ENCODE results near the gene RAET1G. TPM values are rescaled to one million over a fixed set of nuclear protein-coding genes. Genes with fewer than 3 reads are reported as not detected.
"Not testable (repeated sequence)": the region's sequence is repeated elsewhere in the genome, so short reads cannot be mapped to it uniquely, and the experiment has no call there.

RAET1G gene
- total RNA-seq, 3 donors from 2014 or later (not counting 1 experiment from before 2014, with no cell fraction given), result 0.43 TPM; not detected in 2

DNA sequence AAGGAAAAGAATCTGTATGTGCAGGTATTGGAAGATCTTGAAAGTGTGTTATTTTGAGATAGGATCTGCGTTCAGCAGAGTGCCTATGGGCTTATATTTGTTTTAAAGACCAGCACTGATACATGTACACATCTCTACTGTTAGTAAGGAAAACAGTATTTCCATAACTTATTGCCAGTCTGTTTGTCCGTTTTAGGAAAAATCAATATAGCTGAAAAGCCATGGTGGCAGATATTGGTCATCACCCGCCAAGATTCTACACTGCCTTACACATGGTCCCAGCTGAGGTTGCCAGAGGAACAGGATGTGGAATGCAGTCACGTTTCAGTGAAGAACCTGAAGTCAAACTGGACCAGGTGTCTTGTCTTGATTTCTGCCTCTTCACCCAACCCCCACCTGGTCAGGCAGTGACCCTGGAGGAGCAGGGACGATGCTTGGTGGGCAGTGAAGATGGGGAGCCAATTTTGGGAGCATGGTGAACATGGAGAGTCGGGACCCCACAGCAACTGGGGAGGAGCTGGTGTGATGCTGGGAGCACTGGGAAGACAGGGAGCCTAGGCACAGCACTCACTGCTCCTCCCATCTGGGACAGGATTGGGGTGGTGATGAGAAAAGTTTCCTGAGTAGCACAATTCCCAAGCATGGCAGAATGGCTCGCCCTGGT lies 32.9 kb upstream of the RAET1G start:
- H3K9me3 ChIP-seq (ENCODE audit: control insufficient read depth, insufficient read depth, low read length); H3K4me3 Mint-ChIP-seq; H3K27ac ChIP-seq (ENCODE audit: low read length); H3K27ac Mint-ChIP-seq; ATAC-seq; intact Hi-C loops (cut with micrococcal nuclease); H3K4me3 ChIP-seq (ENCODE audit: low read length); H3K36me3 ChIP-seq (ENCODE audit: control insufficient read depth, insufficient read depth, low read length); H3K36me3 Mint-ChIP-seq; H3K9me3 Mint-ChIP-seq: not testable (repeated sequence)
- H3K27me3 Mint-ChIP-seq (ENCODE audit: low read depth in 2 of 2), result peaks cover 61 to 75% of the 10 kb centered on the region in 2 donors
- H3K4me1 Mint-ChIP-seq, result peaks cover 8 to 11% of the 10 kb centered on the region in 2 donors
- peaks cover 16% of the 10 kb centered on the region for H3K4me1 ChIP-seq (ENCODE audit: control insufficient read depth, insufficient read depth, low read length)
- peaks cover 35% of the 10 kb centered on the region for H3K27me3 ChIP-seq (ENCODE audit: control insufficient read depth, insufficient read depth, low read length)
- DNase-seq, result peak in 1 of 2 donors; percentile 17
- WGBS (ENCODE audit: insufficient coverage), result 28% methylated on average over 7 of the region's 7 CpGs

- H3K36me3 ChIP-seq (ENCODE audit: control insufficient read depth, insufficient read depth, low read length); intact Hi-C loops (cut with micrococcal nuclease); H3K9me3 Mint-ChIP-seq; H3K36me3 Mint-ChIP-seq; H3K27ac Mint-ChIP-seq; H3K27ac ChIP-seq (ENCODE audit: low read length); ATAC-seq; H3K4me3 ChIP-seq (ENCODE audit: low read length); H3K9me3 ChIP-seq (ENCODE audit: control insufficient read depth, insufficient read depth, low read length): not testable (repeated sequence)
- peak in 1 of 2 donors; percentile 3 for DNase-seq
- peaks cover 59 to 69% of the 10 kb centered on the region in 2 donors for H3K27me3 Mint-ChIP-seq (ENCODE audit: low read depth in 2 of 2)
- H3K4me3 Mint-ChIP-seq, result peak overlapping the region; percentile 48
- WGBS (ENCODE audit: insufficient coverage), result 15% methylated on average over 10 of the region's 21 CpGs
- H3K4me1 Mint-ChIP-seq, result peaks cover 8 to 11% of the 10 kb centered on the region in 2 donors
- Histone ChIP-seq H3K4me1 (ENCODE audit: control insufficient read depth, insufficient read depth, low read length) (peaks cover 16% of the 10 kb centered on the region), H3K27me3 (ENCODE audit: control insufficient read depth, insufficient read depth, low read length) (peaks cover 35% of the 10 kb centered on the region)
These were observed 32.2 kb upstream of the RAET1G start for GRCh38 chr6:149954984-149955653.

- Mint-ChIP-seq H3K27me3 (ENCODE audit: low read depth in 2 of 2) (peaks cover 63 to 69% of the 10 kb centered on the region in 2 donors), H3K4me1 (peaks cover 8 to 11% of the 10 kb centered on the region in 2 donors)
- H3K4me3 ChIP-seq (ENCODE audit: low read length); H3K9me3 ChIP-seq (ENCODE audit: control insufficient read depth, insufficient read depth, low read length); H3K9me3 Mint-ChIP-seq; H3K27ac ChIP-seq (ENCODE audit: low read length); H3K36me3 Mint-ChIP-seq; H3K36me3 ChIP-seq (ENCODE audit: control insufficient read depth, insufficient read depth, low read length); H3K27ac Mint-ChIP-seq; H3K4me3 Mint-ChIP-seq; intact Hi-C loops (cut with micrococcal nuclease): not testable (repeated sequence)
- H3K27me3 ChIP-seq (ENCODE audit: control insufficient read depth, insufficient read depth, low read length), result peaks cover 36% of the 10 kb centered on the region
- H3K4me1 ChIP-seq (ENCODE audit: control insufficient read depth, insufficient read depth, low read length), result peaks cover 16% of the 10 kb centered on the region
- peak in 2 of 3 donors; percentile 32 to 38 for ATAC-seq
- DNase-seq, result peak in 1 of 2 donors; percentile 30
- WGBS (ENCODE audit: insufficient coverage), result 4% methylated on average over 35 of the region's 53 CpGs
These were observed 31.5 kb upstream of the RAET1G start for GRCh38 chr6:149954328-149954983.

DNA sequence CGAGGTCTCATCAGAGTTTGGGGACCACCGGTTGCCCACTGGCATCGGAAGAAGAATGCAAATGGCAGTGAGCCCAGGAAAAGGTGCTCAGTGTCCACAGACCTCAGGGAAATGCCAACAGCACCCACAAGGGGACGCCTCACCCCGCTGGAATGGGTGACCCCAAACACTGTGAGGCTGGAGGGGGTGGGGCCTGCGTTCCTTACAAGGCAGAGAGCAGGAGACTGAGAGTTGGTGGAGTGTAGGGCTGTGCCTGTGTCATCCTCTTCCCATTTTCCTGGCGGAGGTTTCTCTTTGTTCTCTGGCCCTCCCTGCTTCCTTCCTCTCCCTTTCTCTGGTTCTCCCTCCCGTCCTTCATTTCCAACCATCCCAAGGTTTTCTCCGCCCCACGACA lies 31.0 kb upstream of the RAET1G start:
- H3K9me3 ChIP-seq (ENCODE audit: control insufficient read depth, insufficient read depth, low read length); H3K4me3 ChIP-seq (ENCODE audit: low read length); H3K27ac ChIP-seq (ENCODE audit: low read length); H3K36me3 ChIP-seq (ENCODE audit: control insufficient read depth, insufficient read depth, low read length); H3K9me3 Mint-ChIP-seq; H3K4me3 Mint-ChIP-seq; H3K36me3 Mint-ChIP-seq; DNase-seq; H3K27ac Mint-ChIP-seq; intact Hi-C loops (cut with micrococcal nuclease): not testable (repeated sequence)
- Mint-ChIP-seq H3K27me3 (ENCODE audit: low read depth in 2 of 2) (peaks cover 60 to 69% of the 10 kb centered on the region in 2 donors), H3K4me1 (peaks cover 8 to 11% of the 10 kb centered on the region in 2 donors)
- WGBS (ENCODE audit: insufficient coverage), result 0% methylated on average over 1 of the region's 10 CpGs
- peak; percentile 72 to 90 (median 90) for ATAC-seq
- peaks cover 38% of the 10 kb centered on the region for H3K27me3 ChIP-seq (ENCODE audit: control insufficient read depth, insufficient read depth, low read length)
- H3K4me1 ChIP-seq (ENCODE audit: control insufficient read depth, insufficient read depth, low read length), result peaks cover 16% of the 10 kb centered on the region

GRCh38 chr6:149953390-149953789 lies 30.5 kb upstream of the RAET1G start:
- H3K9me3 Mint-ChIP-seq; DNase-seq; ATAC-seq; H3K36me3 ChIP-seq (ENCODE audit: control insufficient read depth, insufficient read depth, low read length); intact Hi-C loops (cut with micrococcal nuclease); H3K4me3 Mint-ChIP-seq; H3K27ac Mint-ChIP-seq; H3K9me3 ChIP-seq (ENCODE audit: control insufficient read depth, insufficient read depth, low read length); H3K27ac ChIP-seq (ENCODE audit: low read length); H3K36me3 Mint-ChIP-seq; H3K4me3 ChIP-seq (ENCODE audit: low read length): not testable (repeated sequence)
- WGBS (ENCODE audit: insufficient coverage), result 36% methylated on average over 2 of the region's 2 CpGs
- peaks cover 8 to 11% of the 10 kb centered on the region in 2 donors for H3K4me1 Mint-ChIP-seq
- Histone ChIP-seq H3K27me3 (ENCODE audit: control insufficient read depth, insufficient read depth, low read length) (peaks cover 38% of the 10 kb centered on the region), H3K4me1 (ENCODE audit: control insufficient read depth, insufficient read depth, low read length) (peaks cover 16% of the 10 kb centered on the region)
- H3K27me3 Mint-ChIP-seq (ENCODE audit: low read depth in 2 of 2), result peaks cover 57 to 66% of the 10 kb centered on the region in 2 donors

Data from natural killer cell (primary cell).